HG02763 (cell line): ENCODE measurements around the gene SLC44A4.
"Not testable (repeated sequence)": the region's sequence is repeated elsewhere in the genome, so short reads cannot be mapped to it uniquely, and the experiment has no call there.

Experiments
- ATAC-seq: cut with Tn5 transposase; IDR thresholded peaks from one replicate; pipeline ENCODE4 v1.9.1; 2021; ENCODE audit warnings: mild to moderate bottlenecking, moderate library complexity; ENCODE audit not compliant: unreplicated experiment

SLC44A4 gene

GRCh38 chr6:31880616-31881015 is 1.8 kb upstream of the SLC44A4 start:
- no peak for ATAC-seq

- ATAC-seq, result no peak
Observed at GRCh38 chr6:31879901-31880300, 1.1 kb upstream of the SLC44A4 start.

- ATAC-seq, result no peak
Observed at GRCh38 chr6:31879143-31879542, 346 bp upstream of the SLC44A4 start.

- ATAC-seq, result no peak
Observed at GRCh38 chr6:31878222-31878621, 575 bp downstream of the SLC44A4 start.

- no peak for ATAC-seq
Observed at GRCh38 chr6:31877651-31878161, 1.1 kb downstream of the SLC44A4 start.

GRCh38 chr6:31877125-31877650 is 1.6 kb downstream of the SLC44A4 start:
- ATAC-seq, result no peak

GRCh38 chr6:31876357-31876756 is 2.4 kb downstream of the SLC44A4 start:
- no peak for ATAC-seq

- ATAC-seq, result no peak
Observed at GRCh38 chr6:31875877-31876276, 2.9 kb downstream of the SLC44A4 start.

- no peak for ATAC-seq
Observed at GRCh38 chr6:31874836-31875572, 3.8 kb downstream of the SLC44A4 start.

- no peak for ATAC-seq
Observed at GRCh38 chr6:31874084-31874670, 4.6 kb downstream of the SLC44A4 start.

- no peak for ATAC-seq
Observed at GRCh38 chr6:31871046-31871659, 7.6 kb downstream of the SLC44A4 start.

GRCh38 chr6:31870385-31870921 is 8.3 kb downstream of the SLC44A4 start:
- no peak for ATAC-seq

GRCh38 chr6:31869343-31869742 is 9.5 kb downstream of the SLC44A4 start:
- ATAC-seq, result no peak

- not testable (repeated sequence) for ATAC-seq
Observed at GRCh38 chr6:31868658-31868971, 10.2 kb downstream of the SLC44A4 start.

GRCh38 chr6:31865205-31866118 is 13.3 kb downstream of the SLC44A4 start:
- ATAC-seq, result no peak

- ATAC-seq, result no peak
Observed at GRCh38 chr6:31864818-31865204, 14.0 kb downstream of the SLC44A4 start.

GRCh38 chr6:31864123-31864562 is 14.7 kb downstream of the SLC44A4 start:
- not testable (repeated sequence) for ATAC-seq

- ATAC-seq, result peak; percentile 92
Observed at GRCh38 chr6:31862344-31863235, 16.2 kb downstream of the SLC44A4 start, which contains the start of gene NEU1. Gene NEU1, minus strand, starts transcription at chr6:31862821. Its CDS starts 45 bp downstream, at chr6:31862776.

GRCh38 chr6:31861919-31862343 is 16.9 kb downstream of the SLC44A4 start:
- ATAC-seq, result no peak
